Measurements from ENCODE around the gene DNAJC8.

- no peak for TF ChIP-seq EP300 (IDR thresholded peaks at IDR 0.05; ENCODE audit: borderline replicate concordance)
- TF ChIP-seq CREB1 (IDR thresholded peaks at IDR 0.05; ENCODE audit: low read depth) = no peak
These were observed 47.8 kb downstream of the DNAJC8 start for GRCh38 chr1:28185071-28185470.
